OCI-LY7 (cell line): ENCODE results near the gene STARD7. TPM values are rescaled to one million over a fixed set of nuclear protein-coding genes. Genes with fewer than 3 reads are reported as not detected.

Experiments
- BruUV-seq: library from RNA; stranded (reverse); fragments of 400-500 nt; replicated peaks from 2 replicates; lab custom pipeline; 2021; lab: Mats Ljungman, UMichigan
- CTCF ChIA-PET: fragments of 300-600 bp; sonication (Branson Sonifier 250); formaldehyde crosslinking; loops from one replicate; lab custom pipeline; 2022; ENCODE audit warnings: antibody characterized with exemption; ENCODE audit not compliant: unreplicated experiment; lab: Charles Lee
- POLR2A ChIA-PET: fragments of 300-600 bp; sonication (Branson Sonifier 250); formaldehyde crosslinking; loops from one replicate; lab custom pipeline; 2022; ENCODE audit warnings: antibody characterized with exemption; lab: Charles Lee
- DNase-seq: peaks from one replicate; pipeline ENCODE4 v3.0.0-alpha.2; 2015; ENCODE audit warnings: low spot score
- H2AFZ ChIP-seq: fragments of 200-600 bp; sonication (generic), shearing (Covaris generic); 2 replicates; pipeline ENCODE4 v1.6.1; 2014; ENCODE audit warnings: mild to moderate bottlenecking, antibody characterized with exemption, low read length, moderate library complexity
- H3K27ac ChIP-seq: fragments of 200-600 bp; sonication (generic); 2 replicates; pipeline ENCODE4 v1.5.1; 2014; ENCODE audit warnings: mixed run types, low read depth, mild to moderate bottlenecking, moderate library complexity, low read length, inconsistent platforms; ENCODE audit not compliant: poor library complexity, severe bottlenecking
- H3K36me3 ChIP-seq: fragments of 200-600 bp; sonication (generic); 2 replicates; pipeline ENCODE4 v1.6.1; 2014; ENCODE audit warnings: mild to moderate bottlenecking, antibody characterized with exemption, low read length, moderate library complexity, mixed read lengths; ENCODE audit not compliant: insufficient read depth
- H3K4me1 ChIP-seq: fragments of 200-600 bp; sonication (generic); 2 replicates; pipeline ENCODE4 v1.5.1; 2014; ENCODE audit warnings: mild to moderate bottlenecking, low read length; ENCODE audit not compliant: insufficient read depth, poor library complexity, severe bottlenecking
- H3K4me2 ChIP-seq: fragments of 200-600 bp; sonication (generic); 2 replicates; pipeline ENCODE4 v1.6.1; 2014; ENCODE audit warnings: mild to moderate bottlenecking, low read length
- H3K4me3 ChIP-seq: fragments of 200-600 bp; sonication (generic); 2 replicates; pipeline ENCODE4 v1.5.1; 2014; ENCODE audit warnings: mild to moderate bottlenecking, low read depth, low read length; ENCODE audit not compliant: poor library complexity, severe bottlenecking
- H3K79me2 ChIP-seq: fragments of 200-600 bp; sonication (generic); 2 replicates; pipeline ENCODE4 v1.6.1; 2016; ENCODE audit warnings: low read depth, mild to moderate bottlenecking, low read length, moderate library complexity, mixed read lengths; ENCODE audit not compliant: insufficient read depth
- H3K9me2 ChIP-seq: fragments of 200-600 bp; sonication (generic); 2 replicates; pipeline ENCODE4 v1.6.1; 2016; ENCODE audit warnings: mild to moderate bottlenecking, low read length, mixed read lengths; ENCODE audit not compliant: insufficient read depth
- H3K9me3 ChIP-seq: fragments of 200-600 bp; sonication (generic); 2 replicates; pipeline ENCODE4 v1.6.1; 2014; ENCODE audit warnings: mild to moderate bottlenecking, mixed run types, low read length, mixed read lengths
- H4K20me1 ChIP-seq: fragments of 200-600 bp; sonication (generic); 2 replicates; pipeline ENCODE4 v1.6.1; 2014; ENCODE audit warnings: mild to moderate bottlenecking, antibody characterized with exemption, low read length, moderate library complexity, mixed read lengths; ENCODE audit not compliant: insufficient read depth
- EZH2phosphoT487 ChIP-seq: fragments of 200-600 bp; sonication (generic); IDR thresholded peaks from 2 replicates; pipeline ENCODE4 v1.6.1; 2018; ENCODE audit warnings: low read depth, borderline replicate concordance, mild to moderate bottlenecking, mixed run types, antibody characterized with exemption, low read length, moderate library complexity, mixed read lengths
- intact Hi-C: fragments of 100-400 bp; cut with micrococcal nuclease; formaldehyde crosslinking; loops from one replicate; pipeline ENCODE4 v1.10.0; 2022; ENCODE audit not compliant: unreplicated experiment
- total RNA-seq, 2 experiments: library from RNA; depleted of rRNA in 1 of 2; stranded (reverse); fragments of >200 nt in 1 of 2; shearing (Covaris generic) in 1 of 2; gene quantifications; 2 replicates each; pipeline ENCODE4 v1.2.3, GENCODE V29; 2014 to 2022
- TF ChIP-seq, protein P1 (sequence below): fragments of 200-600 bp; sonication (generic); conservative IDR thresholded peaks from 2 replicates; pipeline ENCODE4 v1.5.1; 2014; ENCODE audit warnings: mild to moderate bottlenecking, antibody characterized with exemption, low read length, moderate library complexity, mixed read lengths

The STARD7 gene
- total RNA-seq, 2 experiments from 2014 or later: 206 to 239 TPM

DNA sequence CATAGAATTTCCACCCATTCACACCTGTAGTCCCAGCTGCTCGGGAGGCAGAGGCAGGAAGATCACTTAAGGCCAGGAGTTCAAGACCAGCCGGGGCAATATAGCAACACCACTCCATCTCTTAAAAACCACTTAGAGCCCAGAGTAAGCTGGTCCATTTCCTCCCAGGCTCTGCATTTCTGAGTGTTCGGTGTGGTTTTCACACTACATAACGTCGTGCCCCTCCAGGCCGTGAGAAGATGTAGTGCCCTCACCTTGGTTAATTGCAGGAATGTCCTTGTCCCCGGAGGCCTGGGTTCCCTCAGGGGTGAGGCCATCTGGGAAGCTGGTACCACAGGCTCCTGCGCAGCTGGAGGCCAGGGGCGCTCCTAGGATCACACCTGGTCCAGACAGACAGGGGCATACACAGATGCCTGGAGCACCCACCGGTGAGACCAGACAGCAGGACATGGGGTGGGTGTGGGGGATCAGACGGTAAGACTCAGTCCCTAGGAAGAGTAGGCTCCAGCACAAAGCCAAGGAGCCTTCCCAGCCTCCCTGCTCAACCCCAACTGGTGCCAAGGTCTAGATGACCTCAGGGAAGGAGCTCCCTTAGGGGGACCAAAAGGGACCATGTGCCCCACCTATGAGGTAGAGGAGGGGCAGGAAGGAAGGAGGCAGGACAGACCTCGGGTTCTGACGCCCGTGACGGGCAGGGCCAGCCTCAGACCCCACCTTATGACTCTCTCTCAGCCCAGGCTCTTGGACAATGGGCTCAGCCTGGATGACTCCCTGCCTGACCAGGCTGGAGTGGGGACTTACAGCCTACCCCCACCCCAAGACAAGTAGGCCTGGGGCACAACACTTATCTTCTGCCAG is 71.1 kb downstream of the STARD7 start:
- no TSS peak for BruUV-seq
- H3K4me3 ChIP-seq: no peak overlapping the region
- no peak overlapping the region for H3K4me2 ChIP-seq
- no peak overlapping the region for H3K27ac ChIP-seq
- CTCF ChIA-PET: interaction anchor here (2.0 to 3.3 kb wide), 2 partner anchors 37 to 97 kb away, joined by 6 to 26 read pairs; no protein-coding TSS in a partner anchor
- peaks cover 15% of the 10 kb centered on the region for H3K4me1 ChIP-seq
- no peaks in the 10 kb centered on the region for H3K9me3 ChIP-seq
- no peaks in the 10 kb centered on the region for H3K79me2 ChIP-seq
- TF ChIP-seq, protein P1, sequence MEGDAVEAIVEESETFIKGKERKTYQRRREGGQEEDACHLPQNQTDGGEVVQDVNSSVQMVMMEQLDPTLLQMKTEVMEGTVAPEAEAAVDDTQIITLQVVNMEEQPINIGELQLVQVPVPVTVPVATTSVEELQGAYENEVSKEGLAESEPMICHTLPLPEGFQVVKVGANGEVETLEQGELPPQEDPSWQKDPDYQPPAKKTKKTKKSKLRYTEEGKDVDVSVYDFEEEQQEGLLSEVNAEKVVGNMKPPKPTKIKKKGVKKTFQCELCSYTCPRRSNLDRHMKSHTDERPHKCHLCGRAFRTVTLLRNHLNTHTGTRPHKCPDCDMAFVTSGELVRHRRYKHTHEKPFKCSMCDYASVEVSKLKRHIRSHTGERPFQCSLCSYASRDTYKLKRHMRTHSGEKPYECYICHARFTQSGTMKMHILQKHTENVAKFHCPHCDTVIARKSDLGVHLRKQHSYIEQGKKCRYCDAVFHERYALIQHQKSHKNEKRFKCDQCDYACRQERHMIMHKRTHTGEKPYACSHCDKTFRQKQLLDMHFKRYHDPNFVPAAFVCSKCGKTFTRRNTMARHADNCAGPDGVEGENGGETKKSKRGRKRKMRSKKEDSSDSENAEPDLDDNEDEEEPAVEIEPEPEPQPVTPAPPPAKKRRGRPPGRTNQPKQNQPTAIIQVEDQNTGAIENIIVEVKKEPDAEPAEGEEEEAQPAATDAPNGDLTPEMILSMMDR: no peak
- no peak for TF ChIP-seq EZH2phosphoT487
- H3K9me2 ChIP-seq: no peaks in the 10 kb centered on the region
- no peaks in the 10 kb centered on the region for H4K20me1 ChIP-seq
- intact Hi-C loops: loop anchor here (1.0 kb wide), 2 partner anchors 37 to 128 kb away; partner anchors contain the start of gene TMEM127
- DNase-seq: no peak
- H3K36me3 ChIP-seq: peaks cover 10% of the 10 kb centered on the region
- POLR2A ChIA-PET: interaction anchor here (0.9 to 3.6 kb wide), 3 partner anchors 11 to 37 kb away, joined by 3 to 23 read pairs (median 4); no protein-coding TSS in a partner anchor
- H2AFZ ChIP-seq: no peak overlapping the region

DNA sequence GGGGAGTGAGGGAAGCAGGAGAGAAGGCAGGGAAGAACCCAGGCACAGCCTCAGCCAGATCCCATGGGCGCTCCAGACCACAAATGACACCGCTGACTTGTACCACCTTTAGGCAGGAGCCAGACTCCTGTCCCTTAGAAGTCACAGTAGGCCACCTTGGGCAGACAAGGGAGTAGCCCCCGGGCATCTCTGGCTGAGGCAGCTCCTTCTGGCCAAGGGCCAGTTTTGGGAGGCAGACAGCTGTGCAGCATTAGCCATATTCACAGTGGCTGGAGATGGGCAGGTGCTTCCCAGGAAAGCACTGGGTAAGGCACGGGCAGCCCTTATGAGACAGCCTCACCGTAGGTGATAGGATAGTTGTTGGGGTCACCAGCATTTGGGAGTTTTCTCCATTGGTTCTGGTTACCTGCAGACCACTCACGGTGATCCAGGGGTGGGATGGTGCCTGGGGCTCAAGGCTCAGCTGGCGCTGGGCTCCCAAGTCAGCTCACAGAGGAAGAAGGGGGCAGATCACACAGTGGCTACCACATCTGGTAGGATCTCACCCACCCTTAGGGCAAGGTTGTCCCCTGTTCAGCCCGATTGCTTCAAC is 72.4 kb downstream of the STARD7 start:
- intact Hi-C loops: no loop called here
- H3K36me3 ChIP-seq: no peaks in the 10 kb centered on the region
- no peak overlapping the region for H2AFZ ChIP-seq
- no peak for DNase-seq
- no peaks in the 10 kb centered on the region for H4K20me1 ChIP-seq
- no peak overlapping the region for H3K4me2 ChIP-seq
- H3K4me3 ChIP-seq: no peak overlapping the region
- TF ChIP-seq, protein P1: no peak
- TF ChIP-seq EZH2phosphoT487: no peak
- no peaks in the 10 kb centered on the region for H3K9me3 ChIP-seq
- H3K27ac ChIP-seq: no peak overlapping the region
- H3K4me1 ChIP-seq: peaks cover 6% of the 10 kb centered on the region
- BruUV-seq: no TSS peak
- no peaks in the 10 kb centered on the region for H3K79me2 ChIP-seq
- H3K9me2 ChIP-seq: no peaks in the 10 kb centered on the region
- POLR2A ChIA-PET: interaction anchor here (0.9 to 1.2 kb wide), 2 partner anchors 12 to 38 kb away, joined by 3 to 4 read pairs; no protein-coding TSS in a partner anchor
- CTCF ChIA-PET: no interaction called here
